GM06990 (cell line): ENCODE measurements around the gene STAB1.
"Not testable (repeated sequence)": the region's sequence is repeated elsewhere in the genome, so short reads cannot be mapped to it uniquely, and the experiment has no call there.

ENCODE experiments used
- DNase-seq: peaks from one replicate; pipeline ENCODE4 v3.0.0-alpha.2; 2011; ENCODE audit not compliant: insufficient read length; ENCODE audit errors: extremely low read depth
- H3K27me3 ChIP-seq: replicated peaks from 2 replicates; pipeline ENCODE4 v1.6.0; 2011; ENCODE audit warnings: low read length; ENCODE audit not compliant: control insufficient read depth, insufficient read depth
- H3K36me3 ChIP-seq: 2 replicates; pipeline ENCODE4 v1.5.1; 2011; ENCODE audit warnings: low read length; ENCODE audit not compliant: control insufficient read depth, insufficient read depth
- H3K4me3 ChIP-seq: replicated peaks from 2 replicates; pipeline ENCODE4 v1.5.1; 2011; ENCODE audit warnings: low read depth, mild to moderate bottlenecking, control low read depth, low read length
- TF ChIP-seq, protein P1 (sequence below): IDR thresholded peaks from 2 replicates; pipeline ENCODE4 v1.5.1; 2011; ENCODE audit warnings: low read length, control low read depth, mild to moderate bottlenecking, inconsistent platforms; ENCODE audit not compliant: insufficient read depth, poor library complexity, severe bottlenecking

The STAB1 gene

DNA sequence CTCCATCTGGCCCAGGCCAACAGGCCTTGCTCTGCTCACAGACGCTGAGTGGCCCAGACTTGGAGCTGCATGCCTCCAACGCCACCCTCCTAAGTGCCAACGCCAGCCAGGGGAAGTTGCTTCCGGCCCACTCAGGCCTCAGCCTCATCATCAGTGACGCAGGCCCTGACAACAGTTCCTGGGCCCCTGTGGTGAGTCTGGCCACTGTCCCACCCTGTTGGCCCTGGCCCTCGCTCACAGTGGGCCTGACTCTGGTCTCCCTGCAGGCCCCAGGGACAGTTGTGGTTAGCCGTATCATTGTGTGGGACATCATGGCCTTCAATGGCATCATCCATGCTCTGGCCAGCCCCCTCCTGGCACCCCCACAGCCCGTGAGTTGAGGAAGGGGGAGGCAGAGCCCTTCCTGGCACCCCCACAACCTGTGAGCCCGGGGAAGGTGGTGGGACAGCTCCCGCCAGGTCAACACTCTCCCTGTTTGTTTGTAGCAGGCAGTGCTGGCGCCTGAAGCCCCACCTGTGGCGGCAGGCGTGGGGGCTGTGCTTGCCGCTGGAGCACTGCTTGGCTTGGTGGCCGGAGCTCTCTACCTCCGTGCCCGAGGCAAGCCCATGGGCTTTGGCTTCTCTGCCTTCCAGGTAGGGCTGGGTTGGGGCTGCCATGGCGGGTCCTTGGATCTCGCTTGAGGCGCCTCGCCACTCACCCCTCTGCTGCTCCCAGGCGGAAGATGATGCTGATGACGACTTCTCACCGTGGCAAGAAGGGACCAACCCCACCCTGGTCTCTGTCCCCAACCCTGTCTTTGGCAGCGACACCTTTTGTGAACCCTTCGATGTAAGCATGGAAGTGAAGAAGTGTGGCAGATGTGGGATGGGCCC lies 28.5 kb downstream of the STAB1 start:
- DNase-seq = no peak
- Histone ChIP-seq H3K36me3 (peaks cover 20% of the 10 kb centered on the region), H3K4me3 (no peak overlapping the region), H3K27me3 (no peaks in the 10 kb centered on the region)
- TF ChIP-seq, protein P1, sequence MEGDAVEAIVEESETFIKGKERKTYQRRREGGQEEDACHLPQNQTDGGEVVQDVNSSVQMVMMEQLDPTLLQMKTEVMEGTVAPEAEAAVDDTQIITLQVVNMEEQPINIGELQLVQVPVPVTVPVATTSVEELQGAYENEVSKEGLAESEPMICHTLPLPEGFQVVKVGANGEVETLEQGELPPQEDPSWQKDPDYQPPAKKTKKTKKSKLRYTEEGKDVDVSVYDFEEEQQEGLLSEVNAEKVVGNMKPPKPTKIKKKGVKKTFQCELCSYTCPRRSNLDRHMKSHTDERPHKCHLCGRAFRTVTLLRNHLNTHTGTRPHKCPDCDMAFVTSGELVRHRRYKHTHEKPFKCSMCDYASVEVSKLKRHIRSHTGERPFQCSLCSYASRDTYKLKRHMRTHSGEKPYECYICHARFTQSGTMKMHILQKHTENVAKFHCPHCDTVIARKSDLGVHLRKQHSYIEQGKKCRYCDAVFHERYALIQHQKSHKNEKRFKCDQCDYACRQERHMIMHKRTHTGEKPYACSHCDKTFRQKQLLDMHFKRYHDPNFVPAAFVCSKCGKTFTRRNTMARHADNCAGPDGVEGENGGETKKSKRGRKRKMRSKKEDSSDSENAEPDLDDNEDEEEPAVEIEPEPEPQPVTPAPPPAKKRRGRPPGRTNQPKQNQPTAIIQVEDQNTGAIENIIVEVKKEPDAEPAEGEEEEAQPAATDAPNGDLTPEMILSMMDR = no peak

DNA sequence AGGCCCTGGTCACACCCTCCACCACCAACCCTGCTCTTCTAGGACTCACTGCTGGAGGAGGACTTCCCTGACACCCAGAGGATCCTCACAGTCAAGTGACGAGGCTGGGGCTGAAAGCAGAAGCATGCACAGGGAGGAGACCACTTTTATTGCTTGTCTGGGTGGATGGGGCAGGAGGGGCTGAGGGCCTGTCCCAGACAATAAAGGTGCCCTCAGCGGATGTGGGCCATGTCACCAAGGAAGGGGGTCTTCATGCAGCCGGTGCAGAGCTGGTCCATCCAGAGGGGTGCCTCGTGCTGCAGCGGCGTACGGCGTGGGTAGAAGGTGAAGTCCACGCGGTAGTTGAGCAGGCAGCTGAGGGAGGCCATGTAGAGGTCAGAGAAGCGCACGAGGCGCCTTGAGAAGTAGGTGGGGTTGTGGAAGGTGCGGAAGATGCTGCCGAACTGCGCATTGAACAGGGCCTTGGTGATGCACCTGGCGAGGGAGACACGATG lies 29.2 kb downstream of the STAB1 start:
- TF ChIP-seq, protein P1 = no peak
- no peak for DNase-seq
- peaks cover 22% of the 10 kb centered on the region for H3K36me3 ChIP-seq

DNA sequence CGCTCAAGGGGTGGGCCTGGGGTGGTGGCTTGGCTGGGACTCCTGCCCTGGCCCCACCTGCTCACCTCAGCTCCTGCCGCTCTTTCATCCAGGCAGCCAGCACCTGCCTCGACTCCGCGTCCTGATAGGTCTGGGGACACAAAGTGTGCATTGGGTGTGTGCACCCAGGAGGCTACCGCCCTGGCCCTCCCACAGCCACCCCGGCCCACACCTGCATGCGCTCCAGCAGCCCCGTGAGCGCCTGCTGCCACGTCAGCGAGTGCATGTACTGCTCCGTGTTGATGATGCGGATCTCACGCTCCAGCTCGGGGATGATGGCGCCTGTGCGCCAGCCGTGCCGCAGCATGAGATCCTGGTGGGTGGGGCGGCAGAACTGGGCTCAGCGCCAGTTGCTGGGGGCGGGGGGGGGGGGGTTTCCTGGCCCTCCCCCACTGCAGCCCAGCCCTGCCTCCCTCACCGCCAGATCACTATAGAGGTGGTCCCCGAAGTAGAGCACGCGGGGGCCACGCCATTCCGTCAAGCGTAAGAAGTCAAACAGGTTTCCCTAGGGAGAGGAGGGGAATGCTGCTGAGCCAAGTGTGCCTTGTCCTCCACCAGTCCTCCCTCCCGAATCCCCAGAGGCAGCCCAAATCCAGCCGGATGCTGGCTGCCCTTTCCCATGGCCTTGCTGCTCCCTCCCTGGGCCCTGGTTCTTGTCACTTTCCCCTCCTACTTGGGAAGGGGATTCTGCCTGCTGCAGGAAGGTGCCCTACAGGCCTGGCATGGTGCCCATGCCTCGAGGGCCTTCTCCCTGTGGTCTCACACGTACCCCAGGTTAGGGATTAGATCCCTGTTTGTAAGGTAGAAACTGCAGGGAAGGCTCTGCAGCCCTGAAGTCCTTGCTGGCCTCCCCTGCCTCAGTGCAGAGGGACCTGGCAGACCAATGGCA lies 29.9 kb downstream of the STAB1 start:
- no peak for DNase-seq
- H3K4me3 ChIP-seq = no peak overlapping the region
- peaks cover 22% of the 10 kb centered on the region for H3K36me3 ChIP-seq
- H3K27me3 ChIP-seq = no peaks in the 10 kb centered on the region
- TF ChIP-seq, protein P1 = no peak

More for the DNA sequence above, 29.2 kb downstream of the STAB1 start:
- H3K4me3 ChIP-seq = no peak overlapping the region
- no peaks in the 10 kb centered on the region for H3K27me3 ChIP-seq

DNA sequence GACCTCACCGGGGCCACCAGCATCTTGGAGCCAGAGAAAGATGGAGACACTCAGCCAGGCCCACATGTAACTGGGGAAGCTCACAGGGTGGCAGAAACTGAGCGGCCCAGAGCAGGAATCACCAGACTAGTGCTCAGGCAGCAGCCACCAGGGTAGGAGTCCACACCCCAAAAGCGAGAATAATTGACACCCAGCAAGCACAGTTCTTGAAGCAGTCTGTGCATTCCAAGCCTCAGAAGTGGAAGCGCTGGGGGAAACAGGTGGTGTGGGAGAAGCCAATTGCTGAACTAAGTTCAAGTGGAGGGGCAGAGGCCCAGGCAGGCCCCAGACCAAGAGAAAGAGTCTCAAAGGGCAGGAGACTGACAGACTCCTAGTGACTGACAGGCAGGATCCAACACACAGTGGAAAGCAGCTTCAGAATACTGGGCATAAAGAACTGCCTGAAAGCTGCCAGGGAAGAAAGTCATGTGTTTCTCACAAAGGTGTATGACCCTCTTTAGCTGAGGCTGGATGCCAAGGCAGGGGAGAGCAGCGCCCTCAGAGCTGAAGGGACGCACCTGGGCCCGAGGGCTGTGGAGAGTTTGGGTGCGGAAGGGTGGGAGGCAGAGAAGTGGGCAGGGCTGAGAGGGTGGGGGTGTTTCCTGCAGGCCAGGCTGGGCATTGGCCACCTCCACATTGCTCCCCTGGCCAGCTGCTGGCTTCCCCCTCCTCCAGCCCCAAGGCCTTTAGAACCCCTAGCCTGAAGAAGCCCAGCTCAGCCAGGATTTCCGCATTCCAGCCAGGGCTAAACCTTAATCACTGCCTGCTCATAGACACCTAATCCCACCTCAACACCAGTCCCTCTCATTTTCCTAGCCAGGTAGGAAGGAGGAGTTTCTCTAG lies 30.8 kb downstream of the STAB1 start:
- TF ChIP-seq, protein P1 = no peak
- no peaks in the 10 kb centered on the region for H3K27me3 ChIP-seq
- H3K36me3 ChIP-seq = peaks cover 22% of the 10 kb centered on the region

DNA sequence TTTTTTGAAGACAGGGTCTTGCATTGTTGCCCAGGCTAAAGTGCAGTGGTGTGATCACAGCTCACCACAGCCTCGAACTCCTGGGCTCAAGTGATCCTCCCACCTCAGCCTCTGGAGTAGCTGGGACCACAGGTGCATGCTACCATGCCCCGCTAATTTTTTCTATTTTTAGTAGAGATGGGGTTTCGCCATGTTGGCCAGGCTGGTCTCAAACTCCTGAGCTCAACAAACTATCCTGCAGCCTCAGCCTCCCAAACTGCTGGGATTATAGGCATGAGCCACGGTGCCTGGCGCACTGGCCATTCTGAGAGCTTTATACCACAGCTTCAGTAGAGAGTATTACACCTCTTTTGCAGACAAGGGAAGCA lies 31.5 kb downstream of the STAB1 start:
- DNase-seq, H3K4me3 ChIP-seq, H3K27me3 ChIP-seq: not testable (repeated sequence)
- H3K36me3 ChIP-seq = peaks cover 22% of the 10 kb centered on the region

More for the DNA sequence above, 30.8 kb downstream of the STAB1 start:
- DNase-seq = no peak
- H3K4me3 ChIP-seq = no peak overlapping the region
